ENCODE results near the gene ATL3.
"Not testable (repeated sequence)": the region's sequence is repeated elsewhere in the genome, so short reads cannot be mapped to it uniquely, and the experiment has no call there.

ATL3 gene

GRCh38 chr11:63621071-63621470 lies 50.1 kb downstream of the ATL3 start:
- no peak for DNase-seq (ENCODE audit: low read depth in 3 of 3)

- DNase-seq (ENCODE audit: low read depth in 3 of 3) = no peak
Measured at GRCh38 chr11:63619967-63620366, 51.2 kb downstream of the ATL3 start.

GRCh38 chr11:63617686-63618085 lies 53.5 kb downstream of the ATL3 start:
- not testable (repeated sequence) for DNase-seq (ENCODE audit: low read depth in 3 of 3)

GRCh38 chr11:63616953-63617352 lies 54.2 kb downstream of the ATL3 start:
- DNase-seq (ENCODE audit: low read depth in 3 of 3) = no peak

GRCh38 chr11:63614136-63614671 lies 57.0 kb downstream of the ATL3 start, which contains the start of gene PLAAT3:
Gene PLAAT3 (minus strand): TSS chr11:63614433. CDS start chr11:63614014, 419 bp downstream.
- peak in 1 of 3 experiments; percentile 38 for DNase-seq (ENCODE audit: low read depth in 3 of 3)

- peak in 1 of 3 experiments; percentile 19 for DNase-seq (ENCODE audit: low read depth in 3 of 3)
Measured at GRCh38 chr11:63613517-63614135, 57.5 kb downstream of the ATL3 start.

GRCh38 chr11:63612181-63612580 lies 59.0 kb downstream of the ATL3 start:
- no peak for DNase-seq (ENCODE audit: low read depth in 3 of 3)

- DNase-seq (ENCODE audit: low read depth in 3 of 3) = no peak
Measured at GRCh38 chr11:63611395-63611747, 59.8 kb downstream of the ATL3 start.

- DNase-seq (ENCODE audit: low read depth in 3 of 3) = no peak
Measured at GRCh38 chr11:63610604-63611394, 60.4 kb downstream of the ATL3 start.

GRCh38 chr11:63609971-63610580 lies 61.1 kb downstream of the ATL3 start:
- DNase-seq (ENCODE audit: low read depth in 3 of 3) = no peak

- no peak for DNase-seq (ENCODE audit: low read depth in 3 of 3)
Measured at GRCh38 chr11:63609536-63609935, 61.6 kb downstream of the ATL3 start.

GRCh38 chr11:63608353-63609345 lies 62.5 kb downstream of the ATL3 start:
- DNase-seq (ENCODE audit: low read depth in 3 of 3) = no peak

- no peak for DNase-seq (ENCODE audit: low read depth in 3 of 3)
Measured at GRCh38 chr11:63603180-63603518, 68.0 kb downstream of the ATL3 start.

- not testable (repeated sequence) for DNase-seq (ENCODE audit: low read depth in 3 of 3)
Measured at GRCh38 chr11:63602290-63603179, 68.6 kb downstream of the ATL3 start.

- no peak for DNase-seq (ENCODE audit: low read depth in 3 of 3)
Measured at GRCh38 chr11:63599211-63600122, 71.7 kb downstream of the ATL3 start.

- DNase-seq (ENCODE audit: low read depth in 3 of 3) = no peak
Measured at GRCh38 chr11:63598556-63598955, 72.6 kb downstream of the ATL3 start.

GRCh38 chr11:63595296-63595695 lies 75.9 kb downstream of the ATL3 start:
- no peak for DNase-seq (ENCODE audit: low read depth in 3 of 3)

- no peak for DNase-seq (ENCODE audit: low read depth in 3 of 3)
Measured at GRCh38 chr11:63592975-63593395, 78.2 kb downstream of the ATL3 start.

GRCh38 chr11:63590024-63590788 lies 81.0 kb downstream of the ATL3 start:
- no peak for DNase-seq (ENCODE audit: low read depth in 3 of 3)
